Retinal pigment epithelial cell (primary cell): Measurements from ENCODE around the gene KIF5A.
"Not testable (repeated sequence)": the region's sequence is repeated elsewhere in the genome, so short reads cannot be mapped to it uniquely, and the experiment has no call there.

Experiments used
- DNase-seq: peaks from one replicate; pipeline ENCODE4 v3.0.0-alpha.2; 2010; ENCODE audit warnings: low read depth
- H3K4me3 ChIP-seq: 2 replicates; pipeline ENCODE4 v1.5.1; 2011; ENCODE audit warnings: mild to moderate bottlenecking, low read length, control low read depth, moderate library complexity
- CTCF ChIP-seq: conservative IDR thresholded peaks from 2 replicates; pipeline ENCODE4 v1.5.1; 2011; ENCODE audit warnings: low read depth, low read length, control low read depth, inconsistent platforms

Gene KIF5A

DNA sequence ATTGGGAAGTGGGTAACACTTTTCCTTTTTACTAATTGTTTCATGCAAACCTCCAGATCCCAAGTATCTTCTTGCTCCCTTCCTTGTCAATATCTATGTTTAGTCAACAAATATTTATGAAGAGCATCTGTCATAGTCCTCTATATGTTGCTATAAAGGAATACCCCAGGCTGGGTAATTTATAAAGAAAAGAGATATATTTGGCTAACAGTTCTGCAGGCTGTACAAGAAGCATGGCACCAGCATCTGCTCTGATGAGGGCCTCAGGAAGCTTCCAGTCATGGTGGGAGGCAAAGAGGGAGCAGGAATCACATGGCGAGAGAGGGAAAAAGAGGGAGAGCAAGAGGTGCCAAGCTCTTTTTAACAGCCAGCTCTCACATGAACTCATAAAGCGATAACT is 4.6 kb downstream of the KIF5A start:
- H3K4me3 ChIP-seq: no peak overlapping the region
- TF ChIP-seq CTCF: no peak
- DNase-seq: no peak

DNA sequence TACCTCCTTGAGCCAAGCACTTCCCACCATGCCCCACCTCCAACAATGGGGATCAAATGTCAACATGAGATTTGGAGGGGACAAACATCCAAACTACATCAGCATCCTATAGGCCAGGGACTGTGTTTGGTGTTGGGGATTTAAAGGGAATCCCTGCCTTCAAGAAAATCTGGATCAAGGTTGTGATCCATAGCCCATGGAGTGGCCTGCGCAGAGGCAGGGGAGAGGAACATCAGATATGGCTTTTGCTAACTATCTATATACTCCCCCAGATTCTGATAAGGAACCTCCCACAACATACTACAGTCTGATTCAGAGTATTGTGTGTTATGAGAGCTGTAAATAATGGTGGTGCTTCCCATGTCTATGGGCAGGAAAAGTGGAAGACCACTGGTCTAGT is 5.1 kb downstream of the KIF5A start:
- no peak for TF ChIP-seq CTCF
- H3K4me3 ChIP-seq: no peak overlapping the region
- DNase-seq: no peak

DNA sequence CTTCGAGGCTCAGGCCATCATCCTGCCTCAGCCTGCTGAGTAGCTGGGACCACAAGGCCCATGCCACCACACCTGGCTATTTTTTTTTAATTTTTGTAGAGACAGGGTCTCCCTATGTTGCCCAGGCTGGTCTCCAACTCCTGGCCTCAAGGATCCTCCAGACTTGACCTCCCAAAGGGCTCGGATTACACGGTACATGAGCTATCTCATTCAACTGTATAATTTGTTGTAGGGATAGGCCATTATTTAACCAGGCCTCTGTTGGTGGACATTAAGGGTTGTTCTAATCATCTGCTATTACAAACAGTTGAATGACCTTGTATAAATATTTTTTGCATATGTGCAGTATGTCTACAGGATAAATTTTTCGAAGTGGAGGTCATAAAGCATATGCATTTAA is 9.0 kb downstream of the KIF5A start:
- DNase-seq: no peak
- H3K4me3 ChIP-seq: no peak overlapping the region
- no peak for TF ChIP-seq CTCF

- DNase-seq: no peak
- TF ChIP-seq CTCF: no peak
- H3K4me3 ChIP-seq: no peak overlapping the region
Measured at GRCh38 chr12:57560516-57560915, 10.7 kb downstream of the KIF5A start.

GRCh38 chr12:57561117-57561516 is 11.3 kb downstream of the KIF5A start:
- not testable (repeated sequence) for DNase-seq, H3K4me3 ChIP-seq

- no peak overlapping the region for H3K4me3 ChIP-seq
- no peak for TF ChIP-seq CTCF
- no peak for DNase-seq
Measured at GRCh38 chr12:57563358-57563757, 13.5 kb downstream of the KIF5A start.

DNA sequence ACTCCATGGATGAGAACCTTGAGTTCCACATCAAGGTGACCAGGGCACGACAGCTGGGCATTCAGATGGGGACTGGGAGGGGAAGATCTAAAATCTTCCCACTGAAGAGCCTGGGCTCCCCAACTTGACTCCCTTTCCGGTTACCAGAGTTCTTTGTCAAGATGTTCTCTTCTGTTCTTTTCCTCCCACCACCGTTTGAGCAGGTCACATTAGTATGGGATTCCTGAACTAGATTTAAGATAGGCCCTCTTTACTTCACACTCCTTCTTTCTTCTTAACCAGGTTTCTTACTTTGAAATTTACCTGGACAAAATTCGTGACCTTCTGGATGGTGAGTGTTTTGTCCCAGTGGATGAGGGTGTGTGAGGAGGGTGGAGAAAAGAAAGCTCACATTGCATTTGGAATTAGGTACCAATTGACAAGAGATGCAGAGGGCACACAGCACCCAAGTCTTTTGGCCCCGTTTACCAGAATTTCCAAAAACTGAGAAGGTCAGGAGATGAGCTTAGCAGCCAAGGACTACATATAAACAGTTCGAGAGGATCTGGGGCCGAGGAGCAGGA is 14.4 kb downstream of the KIF5A start:
- H3K4me3 ChIP-seq: no peak overlapping the region
- TF ChIP-seq CTCF: no peak
- no peak for DNase-seq

- no peak for TF ChIP-seq CTCF
- no peak overlapping the region for H3K4me3 ChIP-seq
- DNase-seq: no peak
Measured at GRCh38 chr12:57568838-57569237, 19.0 kb downstream of the KIF5A start.
